ENCODE measurements around the gene CCDC68.

The CCDC68 gene

GRCh38 chr18:54958704-54959625, at the start of gene CCDC68:
Gene CCDC68 (minus strand): TSS chr18:54959461. CDS start chr18:54942791, 16,670 bp downstream.
- no peak within 1 kb of the TSS for H3K27ac ChIP-seq
- TF ChIP-seq CTCF (conservative IDR thresholded peaks at IDR 0.05), result no peak

DNA sequence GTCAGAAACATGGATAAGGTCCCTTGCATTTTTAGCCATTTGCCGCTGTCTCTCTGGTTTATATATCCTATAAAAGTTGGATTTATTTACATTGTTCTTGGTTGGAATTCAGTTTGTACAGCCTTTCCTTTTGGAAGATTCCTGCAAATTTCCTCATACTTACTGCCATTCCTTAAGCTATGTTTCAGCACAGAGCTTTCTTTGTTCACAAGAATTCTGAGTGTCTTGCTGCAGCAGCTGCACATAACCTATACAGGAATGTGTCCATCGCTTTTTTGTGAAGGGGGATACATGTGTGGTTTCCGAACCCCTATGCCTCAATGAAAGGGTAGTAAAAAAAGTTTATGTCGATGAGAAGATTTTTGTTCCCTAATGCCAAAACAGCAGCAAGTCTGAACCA, 48.3 kb upstream of the CCDC68 start:
- no peak overlapping the region for H3K27ac ChIP-seq
- TF ChIP-seq CTCF (conservative IDR thresholded peaks at IDR 0.05), result no peak

DNA sequence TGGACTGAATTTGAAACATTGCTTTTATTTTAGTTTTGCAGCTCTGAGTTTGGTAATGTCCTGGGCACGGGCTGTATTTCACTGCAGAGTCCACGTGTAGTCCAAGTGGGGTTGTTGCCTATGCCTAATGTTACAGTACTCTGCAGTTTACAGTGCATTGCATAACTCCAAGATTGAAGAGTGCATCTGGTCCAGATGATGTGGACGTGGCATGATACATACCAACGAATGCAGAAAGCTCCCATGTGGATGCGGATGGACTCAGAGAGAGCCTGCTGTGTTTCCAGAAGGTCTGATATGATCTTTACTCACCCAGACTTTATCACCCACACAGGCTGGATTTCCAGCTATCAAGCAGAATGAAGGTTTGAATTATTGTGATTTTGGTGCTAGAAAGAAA, 44.4 kb upstream of the CCDC68 start:
- H3K27ac ChIP-seq, result no peak overlapping the region
- no peak for TF ChIP-seq CTCF (conservative IDR thresholded peaks at IDR 0.05)

DNA sequence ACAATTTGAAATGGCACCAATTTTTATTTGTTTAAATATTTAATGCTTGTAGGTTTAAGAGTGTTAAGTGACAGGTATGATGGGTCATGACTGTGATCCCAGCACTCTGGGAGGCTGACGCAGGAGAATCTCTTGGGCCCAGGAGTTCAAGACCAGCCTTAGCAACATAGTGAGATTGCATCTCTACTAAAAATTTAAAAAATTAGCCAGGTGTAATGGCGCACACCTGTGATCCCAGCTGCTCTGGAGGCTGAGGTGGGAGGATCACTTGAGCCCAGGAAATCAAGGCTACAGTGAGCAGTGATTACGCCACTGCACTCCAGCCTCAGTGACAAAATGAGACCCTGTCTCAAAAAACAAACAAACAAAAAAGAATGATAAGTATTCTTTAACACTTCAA, 43.0 kb upstream of the CCDC68 start:
- H3K27ac ChIP-seq, result no peak overlapping the region
- no peak for TF ChIP-seq CTCF (conservative IDR thresholded peaks at IDR 0.05)

DNA sequence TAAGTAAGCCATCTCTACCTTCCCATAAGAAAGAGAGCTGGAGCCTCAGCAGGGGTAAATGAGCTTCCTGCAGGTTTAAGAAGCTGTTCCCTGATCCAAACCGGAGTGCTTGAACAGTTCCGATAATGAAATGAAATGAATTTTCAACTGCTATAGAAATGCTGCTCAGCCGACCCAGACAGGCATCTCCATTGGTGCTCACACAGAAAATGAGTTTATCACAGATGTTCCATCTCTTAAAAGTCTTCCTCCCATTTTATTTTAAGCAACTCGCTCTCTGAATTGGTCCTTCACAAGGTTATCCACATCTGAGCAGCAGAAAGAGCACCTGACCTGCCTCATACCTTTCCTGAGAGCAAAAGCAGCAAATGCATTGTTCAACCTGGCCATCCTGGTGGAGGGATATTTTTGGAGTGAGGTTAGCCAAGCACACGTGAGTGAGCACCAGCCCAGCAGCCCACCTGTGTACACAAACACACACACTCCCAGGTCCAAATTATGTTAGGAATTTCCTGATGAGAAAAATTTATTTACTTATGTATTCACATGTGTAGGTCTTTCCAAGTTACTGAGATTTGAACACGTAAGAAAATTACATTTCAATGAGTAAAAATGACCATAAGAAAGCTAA, 42.2 kb upstream of the CCDC68 start:
- H3K27ac ChIP-seq, result no peak overlapping the region
- no peak for TF ChIP-seq CTCF (conservative IDR thresholded peaks at IDR 0.05)

- TF ChIP-seq CTCF (conservative IDR thresholded peaks at IDR 0.05), result no peak
- no peak overlapping the region for H3K27ac ChIP-seq
Measured at GRCh38 chr18:55000529-55000928, 41.3 kb upstream of the CCDC68 start.

DNA sequence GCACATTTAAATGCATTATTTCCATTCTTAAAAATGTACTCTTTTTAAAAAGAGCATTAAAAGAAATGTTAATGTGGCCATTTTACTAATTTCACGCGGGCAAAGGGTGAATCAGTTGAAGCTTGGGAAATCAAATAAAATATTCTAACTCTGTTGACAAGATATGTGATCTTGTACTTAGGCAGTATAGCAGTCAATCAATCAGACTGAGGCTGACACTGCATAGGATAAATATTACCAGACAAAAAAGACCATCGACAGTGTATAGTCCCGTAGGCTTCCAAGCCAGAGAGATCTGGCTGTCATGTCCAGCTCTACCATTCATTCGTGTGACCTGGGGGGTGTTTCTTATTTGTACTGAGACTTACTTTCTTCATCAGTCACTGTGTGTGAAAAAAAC, 39.8 kb upstream of the CCDC68 start:
- H3K27ac ChIP-seq, result no peak overlapping the region

More for the DNA sequence above, 39.8 kb upstream of the CCDC68 start:
- no peak for TF ChIP-seq CTCF (conservative IDR thresholded peaks at IDR 0.05)

Measured in VCaP (cell line).